ENCODE measurements around the gene DDX24.

DNA sequence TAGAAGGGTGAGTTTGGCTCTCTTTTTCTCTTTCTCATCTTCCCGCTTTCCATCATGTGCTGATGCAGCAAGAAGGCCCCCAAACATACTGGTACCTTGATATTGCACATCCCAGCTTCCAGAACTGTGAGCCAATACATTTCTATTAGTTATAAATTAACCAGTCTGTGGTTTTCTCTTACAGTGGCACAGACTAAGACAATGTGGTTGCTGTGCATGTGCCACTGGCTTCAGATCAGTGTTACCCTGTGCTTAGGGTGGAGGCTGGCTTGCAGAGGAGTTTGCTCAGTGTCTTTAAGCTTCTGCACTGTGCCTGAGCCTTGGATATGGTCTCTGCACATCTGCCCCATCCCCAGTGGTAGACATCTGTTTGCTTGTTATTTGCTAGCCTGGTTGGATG is 42.9 kb upstream of the DDX24 start:
- TF ChIP-seq, protein P1, sequence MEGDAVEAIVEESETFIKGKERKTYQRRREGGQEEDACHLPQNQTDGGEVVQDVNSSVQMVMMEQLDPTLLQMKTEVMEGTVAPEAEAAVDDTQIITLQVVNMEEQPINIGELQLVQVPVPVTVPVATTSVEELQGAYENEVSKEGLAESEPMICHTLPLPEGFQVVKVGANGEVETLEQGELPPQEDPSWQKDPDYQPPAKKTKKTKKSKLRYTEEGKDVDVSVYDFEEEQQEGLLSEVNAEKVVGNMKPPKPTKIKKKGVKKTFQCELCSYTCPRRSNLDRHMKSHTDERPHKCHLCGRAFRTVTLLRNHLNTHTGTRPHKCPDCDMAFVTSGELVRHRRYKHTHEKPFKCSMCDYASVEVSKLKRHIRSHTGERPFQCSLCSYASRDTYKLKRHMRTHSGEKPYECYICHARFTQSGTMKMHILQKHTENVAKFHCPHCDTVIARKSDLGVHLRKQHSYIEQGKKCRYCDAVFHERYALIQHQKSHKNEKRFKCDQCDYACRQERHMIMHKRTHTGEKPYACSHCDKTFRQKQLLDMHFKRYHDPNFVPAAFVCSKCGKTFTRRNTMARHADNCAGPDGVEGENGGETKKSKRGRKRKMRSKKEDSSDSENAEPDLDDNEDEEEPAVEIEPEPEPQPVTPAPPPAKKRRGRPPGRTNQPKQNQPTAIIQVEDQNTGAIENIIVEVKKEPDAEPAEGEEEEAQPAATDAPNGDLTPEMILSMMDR (IDR thresholded peaks at IDR 0.05), result no peak
- no peak for TF ChIP-seq RAD21 (conservative IDR thresholded peaks at IDR 0.05 in 1 of 2, IDR thresholded peaks at IDR 0.05 in 1 of 2)
- no peak for TF ChIP-seq REST (IDR thresholded peaks at IDR 0.05)
- no peak for TF ChIP-seq CHD4 (IDR thresholded peaks at IDR 0.05; ENCODE audit: borderline replicate concordance)
- no peak for TF ChIP-seq ZFP36 (IDR thresholded peaks at IDR 0.05; ENCODE audit: borderline replicate concordance, partially characterized antibody)
- no peak for TF ChIP-seq RCOR1 (IDR thresholded peaks at IDR 0.05; ENCODE audit: low read depth, low read length)
- no peak for TF ChIP-seq MYC (IDR thresholded peaks at IDR 0.05; ENCODE audit: borderline replicate concordance, low read length)
- no peak for TF ChIP-seq EP300 (IDR thresholded peaks at IDR 0.05)
- no peak for TF ChIP-seq JUN (IDR thresholded peaks at IDR 0.05)
- TF ChIP-seq, protein P2, sequence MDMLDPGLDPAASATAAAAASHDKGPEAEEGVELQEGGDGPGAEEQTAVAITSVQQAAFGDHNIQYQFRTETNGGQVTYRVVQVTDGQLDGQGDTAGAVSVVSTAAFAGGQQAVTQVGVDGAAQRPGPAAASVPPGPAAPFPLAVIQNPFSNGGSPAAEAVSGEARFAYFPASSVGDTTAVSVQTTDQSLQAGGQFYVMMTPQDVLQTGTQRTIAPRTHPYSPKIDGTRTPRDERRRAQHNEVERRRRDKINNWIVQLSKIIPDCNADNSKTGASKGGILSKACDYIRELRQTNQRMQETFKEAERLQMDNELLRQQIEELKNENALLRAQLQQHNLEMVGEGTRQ (IDR thresholded peaks at IDR 0.05), result no peak
- no peak for TF ChIP-seq EHF (CRISPR knock-in tag; IDR thresholded peaks at IDR 0.05)

All from A549 (cell line).